Medulla oblongata (tissue), 1 donor: ENCODE measurements around the gene KMO.

Source experiments
- DNase-seq: peaks from one replicate; pipeline ENCODE4 v3.0.0-alpha.2; 2015; ENCODE audit errors: extremely low spot score

The KMO gene

GRCh38 chr1:241627453-241628259, 95.5 kb downstream of the KMO start:
- peak; percentile 45 for DNase-seq

- no peak for DNase-seq
Observed at GRCh38 chr1:241630005-241630404, 97.8 kb downstream of the KMO start.

- DNase-seq = no peak
Observed at GRCh38 chr1:241630476-241630875, 98.3 kb downstream of the KMO start.

GRCh38 chr1:241630899-241631298, 98.7 kb downstream of the KMO start:
- DNase-seq = no peak

- no peak for DNase-seq
Observed at GRCh38 chr1:241631674-241632073, 99.5 kb downstream of the KMO start.

GRCh38 chr1:241632987-241633386, 100.8 kb downstream of the KMO start:
- DNase-seq = no peak

- no peak for DNase-seq
Observed at GRCh38 chr1:241635556-241636152, 103.5 kb downstream of the KMO start.

GRCh38 chr1:241636291-241636690, 104.1 kb downstream of the KMO start:
- DNase-seq = no peak

GRCh38 chr1:241637046-241637590, 104.9 kb downstream of the KMO start:
- DNase-seq = no peak

- no peak for DNase-seq
Observed at GRCh38 chr1:241637604-241638003, 105.4 kb downstream of the KMO start.

- DNase-seq = no peak
Observed at GRCh38 chr1:241638099-241638682, 106.0 kb downstream of the KMO start.

- DNase-seq = peak; percentile 24
Observed at GRCh38 chr1:241638909-241639622, 106.9 kb downstream of the KMO start.

- DNase-seq = no peak
Observed at GRCh38 chr1:241639623-241640148, 107.5 kb downstream of the KMO start.

- peak; percentile 94 for DNase-seq
Observed at GRCh38 chr1:241640149-241640866, 108.1 kb downstream of the KMO start, which contains the start of the genes CHML and OPN3. Gene CHML, minus strand, starts transcription at chr1:241640369. Its CDS starts 4,603 bp downstream, at chr1:241635766. Gene OPN3, minus strand, starts transcription at chr1:241640369. Its CDS starts 115 bp downstream, at chr1:241640254.

- no peak for DNase-seq
Observed at GRCh38 chr1:241640867-241641622, 108.9 kb downstream of the KMO start.

GRCh38 chr1:241641773-241642592, 109.8 kb downstream of the KMO start:
- no peak for DNase-seq

- DNase-seq = no peak
Observed at GRCh38 chr1:241642593-241642944, 110.4 kb downstream of the KMO start.

- DNase-seq = no peak
Observed at GRCh38 chr1:241644259-241644658, 112.1 kb downstream of the KMO start.

GRCh38 chr1:241645199-241645598, 113.0 kb downstream of the KMO start:
- DNase-seq = no peak
